A549 treated with Hydrocortisone at 1 μM for 4 hours (cell line): ENCODE results near the gene PSMA3. TPM values are rescaled to one million over a fixed set of nuclear protein-coding genes. Genes with fewer than 3 reads are reported as not detected.

ENCODE experiments used
- total RNA-seq: library from RNA; stranded (reverse); fragments of 200-300 nt; extraction: Qiagen RNA extraction; gene quantifications from 5 replicates; pipeline ENCODE4 v1.2.3, GENCODE V29; 2022

PSMA3 gene
- 186 to 234 TPM (median 195 TPM) in 5 replicates for total RNA-seq

DNA sequence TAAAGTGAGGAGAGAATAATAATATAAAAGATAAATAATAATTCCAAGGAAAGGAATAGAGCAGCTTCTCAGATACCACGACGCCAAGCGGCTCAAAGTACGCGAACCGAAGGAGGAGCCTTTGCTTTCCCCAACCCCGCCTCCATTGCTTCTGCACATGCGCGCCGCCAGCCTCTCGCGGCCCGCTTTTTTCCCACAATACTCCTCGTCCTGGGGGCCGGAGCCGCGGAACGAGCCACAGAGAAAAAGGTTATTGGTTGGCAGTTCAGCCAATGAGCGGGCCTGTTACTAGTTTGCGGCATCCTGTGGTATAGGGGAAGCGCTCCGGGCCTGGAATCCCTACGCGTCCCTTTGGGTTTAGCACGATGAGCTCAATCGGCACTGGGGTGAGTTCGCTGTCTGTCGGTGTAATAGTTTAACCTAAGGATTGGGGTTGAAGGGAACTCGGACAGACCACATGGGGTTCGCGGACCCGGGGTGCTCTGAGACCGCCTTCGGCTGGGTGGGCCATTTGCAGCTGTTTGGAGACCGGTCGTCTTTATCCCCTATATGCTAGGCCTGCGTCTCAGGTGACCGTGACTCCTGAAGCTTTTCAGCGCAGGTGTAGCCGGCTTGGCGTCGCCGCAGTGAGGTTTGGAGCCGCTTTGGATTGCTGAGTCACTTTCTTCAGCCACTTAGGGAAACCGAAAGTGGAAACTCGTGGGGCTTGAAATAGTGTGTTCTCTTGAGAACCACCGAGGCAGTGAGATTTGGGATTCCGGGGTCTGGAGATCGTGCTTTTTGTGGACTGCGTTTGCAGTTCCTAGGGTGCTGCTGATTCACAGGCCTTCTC, at the start of gene PSMA3:
TSS of gene PSMA3 (plus strand) at position 288 of the 832 bp plus-strand sequence. CDS start at position 366, 78 bp downstream.

GRCh38 chr14:58199726-58200479, 44.7 kb upstream of the PSMA3 start, which contains the start of gene ACTR10:
ACTR10 (plus strand) TSS chr14:58200149; CDS start chr14:58200218, 69 bp downstream.

GRCh38 chr14:58298477-58299400, 54.1 kb downstream of the PSMA3 start, which contains the start of gene ARID4A:
ARID4A (plus strand) TSS chr14:58298555; CDS start chr14:58299855, 1,300 bp downstream.

Other genes with a start within 250 kb of the PSMA3 start
- 0.42 to 1.3 TPM (median 0.74 TPM) in 5 replicates for gene ARMH4, start 92.6 kb upstream of the PSMA3 start, total RNA-seq
- gene ACTR10, start 44.7 kb upstream of the PSMA3 start, total RNA-seq = 43.0 to 50.9 TPM (median 48.3 TPM) in 5 replicates
- gene ARID4A, start 53.7 kb downstream of the PSMA3 start, total RNA-seq = 3.8 to 6.3 TPM (median 4.6 TPM) in 5 replicates
- 0.20 TPM in 1 of 5 replicates, not detected in the others for gene TOMM20L, start 151.1 kb downstream of the PSMA3 start, total RNA-seq
- gene TIMM9, start 182.7 kb downstream of the PSMA3 start, total RNA-seq = 69.5 to 83.1 TPM (median 73.7 TPM) in 5 replicates
- gene KIAA0586, start 182.9 kb downstream of the PSMA3 start, total RNA-seq = 5.0 to 10.4 TPM (median 7.7 TPM) in 5 replicates